OCI-LY3 (cell line): ENCODE results near the gene CECR2.

Source experiments
- H2AFZ ChIP-seq: fragments of 200-600, 300-600 bp; shearing (Covaris generic); 2 replicates; pipeline ENCODE4 v1.6.0; 2014; ENCODE audit warnings: antibody characterized with exemption, low read depth, low read length
- H3K27ac ChIP-seq: fragments of 200-600, 300-600 bp; sonication (generic); 2 replicates; pipeline ENCODE4 v1.5.1; 2014; ENCODE audit warnings: mild to moderate bottlenecking, low read length, moderate library complexity, mixed read lengths
- H3K27me3 ChIP-seq: fragments of 200-600, 300-600 bp; sonication (generic); 2 replicates; pipeline ENCODE4 v1.6.1; 2014; ENCODE audit warnings: low read depth, low read length, mixed read lengths
- H3K36me3 ChIP-seq: fragments of 200-600, 300-600 bp; sonication (generic); replicated peaks from 2 replicates; pipeline ENCODE3; 2014; ENCODE audit warnings: low read depth, low read length, mixed read lengths
- H3K4me1 ChIP-seq: fragments of 300-600, 200-600 bp; sonication (generic); 2 replicates; pipeline ENCODE4 v1.6.1; 2014; ENCODE audit warnings: low read length, mixed read lengths
- H3K4me2 ChIP-seq: fragments of 200-600, 300-600 bp; sonication (generic); 2 replicates; pipeline ENCODE4 v1.6.1; 2014; ENCODE audit warnings: low read length, mixed read lengths
- H3K4me3 ChIP-seq: fragments of 300-600, 200-600 bp; sonication (generic); 2 replicates; pipeline ENCODE4 v1.5.1; 2014; ENCODE audit warnings: antibody characterized with exemption, mild to moderate bottlenecking, low read length, moderate library complexity
- H3K79me2 ChIP-seq: fragments of 300-600, 200-600 bp; shearing (Covaris generic); 2 replicates; pipeline ENCODE4 v1.6.1; 2014; ENCODE audit warnings: mild to moderate bottlenecking, low read length, mixed read lengths
- H3K9ac ChIP-seq: fragments of 300-600, 200-600 bp; shearing (Covaris generic); 2 replicates; pipeline ENCODE4 v1.6.0; 2014; ENCODE audit warnings: mild to moderate bottlenecking, low read length, moderate library complexity
- H3K9me3 ChIP-seq: fragments of 200-600, 300-600 bp; shearing (Covaris generic); 2 replicates; pipeline ENCODE4 v1.6.1; 2014; ENCODE audit warnings: low read length, mixed read lengths; ENCODE audit not compliant: insufficient read depth
- H4K20me1 ChIP-seq: fragments of 200-600, 300-600 bp; sonication (generic); 2 replicates; pipeline ENCODE4 v1.6.1; 2016; ENCODE audit warnings: low read length, mixed read lengths; ENCODE audit not compliant: insufficient read depth
- CTCF ChIP-seq: fragments of 200-600, 300-600 bp; sonication (generic); IDR thresholded peaks from 2 replicates; pipeline ENCODE4 v1.5.1; 2014; ENCODE audit warnings: antibody characterized with exemption, low read length, low read depth
- EZH2phosphoT487 ChIP-seq: fragments of 200-600 bp; shearing (Covaris generic); IDR thresholded peaks from 2 replicates; pipeline ENCODE4 v1.6.1; 2018; ENCODE audit warnings: antibody characterized with exemption, mixed run types, low read depth

CECR2 gene

GRCh38 chr22:17368554-17369438 is 464 bp upstream of the CECR2 start:
- Histone ChIP-seq H3K36me3 (no peaks in the 10 kb centered on the region), H3K4me2 (peak overlapping the region; percentile 89), H3K9me3 (no peaks in the 10 kb centered on the region), H3K9ac (peak overlapping the region; percentile 65), H3K79me2 (no peaks in the 10 kb centered on the region), H3K27ac (no peak overlapping the region), H3K4me3 (peak overlapping the region; percentile 81), H3K27me3 (no peaks in the 10 kb centered on the region), H2AFZ (peak overlapping the region; percentile 77), H4K20me1 (no peaks in the 10 kb centered on the region), H3K4me1 (peaks cover 9% of the 10 kb centered on the region)
- no peak for TF ChIP-seq EZH2phosphoT487
- TF ChIP-seq CTCF: no peak

- Histone ChIP-seq H3K27ac (no peak overlapping the region), H3K9ac (no peak overlapping the region), H3K9me3 (no peaks in the 10 kb centered on the region), H3K36me3 (no peaks in the 10 kb centered on the region), H3K4me2 (peak overlapping the region; percentile 62), H3K4me1 (peaks cover 9% of the 10 kb centered on the region), H3K4me3 (peak overlapping the region; percentile 81), H2AFZ (no peak overlapping the region), H4K20me1 (no peaks in the 10 kb centered on the region), H3K79me2 (no peaks in the 10 kb centered on the region), H3K27me3 (no peaks in the 10 kb centered on the region)
- TF ChIP-seq CTCF: no peak
- no peak for TF ChIP-seq EZH2phosphoT487
Observed at GRCh38 chr22:17370026-17370765, 936 bp downstream of the CECR2 start.

- Histone ChIP-seq H3K27me3 (no peaks in the 10 kb centered on the region), H3K79me2 (no peaks in the 10 kb centered on the region), H3K4me2 (no peak overlapping the region), H2AFZ (no peak overlapping the region), H4K20me1 (no peaks in the 10 kb centered on the region), H3K9me3 (no peaks in the 10 kb centered on the region), H3K27ac (no peak overlapping the region), H3K9ac (no peak overlapping the region), H3K36me3 (no peaks in the 10 kb centered on the region), H3K4me3 (no peak overlapping the region), H3K4me1 (peaks cover 9% of the 10 kb centered on the region)
- TF ChIP-seq EZH2phosphoT487 (no peak), CTCF (no peak)
Observed at GRCh38 chr22:17370766-17371432, 1.6 kb downstream of the CECR2 start.

- Histone ChIP-seq H3K79me2 (no peaks in the 10 kb centered on the region), H3K4me3 (no peak overlapping the region), H3K4me2 (no peak overlapping the region), H3K36me3 (no peaks in the 10 kb centered on the region), H3K27me3 (no peaks in the 10 kb centered on the region), H2AFZ (no peak overlapping the region), H3K27ac (no peak overlapping the region), H3K4me1 (peaks cover 8% of the 10 kb centered on the region), H3K9me3 (no peaks in the 10 kb centered on the region), H4K20me1 (no peaks in the 10 kb centered on the region), H3K9ac (no peak overlapping the region)
- TF ChIP-seq EZH2phosphoT487: no peak
- no peak for TF ChIP-seq CTCF
Observed at GRCh38 chr22:17371448-17371847, 2.2 kb downstream of the CECR2 start.
